Prostate gland (tissue), 2 donors: ENCODE data around the gene VRK1. TPM values are rescaled to one million over a fixed set of nuclear protein-coding genes. Genes with fewer than 3 reads are reported as not detected.

Experiments
- DNase-seq: peaks from one replicate; pipeline ENCODE4 v3.0.0-alpha.2; 2019; ENCODE audit warnings: low spot score
- H3K27ac ChIP-seq, 2 donors: fragments of 200-600 bp; sonication (generic); 2 replicates each; pipeline ENCODE4 v1.5.1; 2017 to 2019
- H3K27me3 ChIP-seq: fragments of 200-600 bp; sonication (generic); replicated peaks from 2 replicates; pipeline ENCODE4 v1.5.1; 2019; ENCODE audit not compliant: insufficient read depth
- H3K36me3 ChIP-seq, 2 donors: fragments of 200-600 bp; sonication (generic); 1 replicate in 1 of 2; 2 replicates in 1 of 2; pipeline versions ENCODE4 v1.5.1 to v1.8.1; 2017 to 2019
- H3K4me1 ChIP-seq: fragments of 200-600 bp; sonication (generic); replicated peaks from 2 replicates; pipeline ENCODE4 v1.5.1; 2019
- H3K4me3 ChIP-seq, 2 donors: fragments of 200-600 bp; sonication (generic); 2 replicates each; pipeline ENCODE4 v1.5.1; 2017 to 2019
- H3K9me3 ChIP-seq: fragments of 200-600 bp; sonication (generic); 2 replicates; pipeline ENCODE4 v1.5.1; 2017
- POLR2A ChIP-seq: fragments of 450-650 bp; IDR thresholded peaks from one replicate; pipeline ENCODE4 v1.6.1; 2016; ENCODE audit warnings: antibody characterized with exemption, mild to moderate bottlenecking
- POLR2AphosphoS5 ChIP-seq: sonication (generic); formaldehyde crosslinking; IDR thresholded peaks from one replicate; pipeline ENCODE4 v1.6.1; 2017; ENCODE audit warnings: antibody characterized with exemption
- WGBS: methylation state at CpG from one replicate; pipeline ENCODE4 v1.1.5; 2018; 5-methylcytosine and 5-hydroxymethylcytosine counted together
- intact Hi-C: fragments of 100-400 bp; cut with DNase I; formaldehyde crosslinking; loops from one replicate; pipeline ENCODE4 v1.14.2; 2022
- total RNA-seq, 2 donors: library from RNA; depleted of rRNA; stranded (reverse); fragments of >200 nt; gene quantifications; one replicate each; pipeline ENCODE4 v1.1.0, GENCODE V29; 2016
- TF ChIP-seq, protein P1 (sequence below), 4 experiments: fragments of 200-600 bp in 2 of 4; fragments of 450-650 bp in 2 of 4; sonication (generic) in 2 of 4; IDR thresholded peaks; 1 replicate in 3 of 4; 2 replicates in 1 of 4; pipeline ENCODE4 v1.5.1; 2016 to 2019; ENCODE audit warnings: antibody characterized with exemption in 4 of 4, mild to moderate bottlenecking in 2 of 4, moderate library complexity in 2 of 4

VRK1 gene
- total RNA-seq, 2 donors from 2014 or later, result 11.4 to 20.3 TPM

- Histone ChIP-seq H3K27ac (no peak overlapping the region), H3K4me1 (no peaks in the 10 kb centered on the region), H3K9me3 (no peaks in the 10 kb centered on the region), H3K4me3 (no peak overlapping the region), H3K27me3 (no peaks in the 10 kb centered on the region), H3K36me3 (no peaks in the 10 kb centered on the region)
- intact Hi-C loops, result no loop called here
- no peak for DNase-seq
- 87% methylated on average over 5 of the region's 5 CpGs for WGBS
- TF ChIP-seq POLR2A, result no peak
- no peak for TF ChIP-seq POLR2AphosphoS5
- TF ChIP-seq, protein P1, sequence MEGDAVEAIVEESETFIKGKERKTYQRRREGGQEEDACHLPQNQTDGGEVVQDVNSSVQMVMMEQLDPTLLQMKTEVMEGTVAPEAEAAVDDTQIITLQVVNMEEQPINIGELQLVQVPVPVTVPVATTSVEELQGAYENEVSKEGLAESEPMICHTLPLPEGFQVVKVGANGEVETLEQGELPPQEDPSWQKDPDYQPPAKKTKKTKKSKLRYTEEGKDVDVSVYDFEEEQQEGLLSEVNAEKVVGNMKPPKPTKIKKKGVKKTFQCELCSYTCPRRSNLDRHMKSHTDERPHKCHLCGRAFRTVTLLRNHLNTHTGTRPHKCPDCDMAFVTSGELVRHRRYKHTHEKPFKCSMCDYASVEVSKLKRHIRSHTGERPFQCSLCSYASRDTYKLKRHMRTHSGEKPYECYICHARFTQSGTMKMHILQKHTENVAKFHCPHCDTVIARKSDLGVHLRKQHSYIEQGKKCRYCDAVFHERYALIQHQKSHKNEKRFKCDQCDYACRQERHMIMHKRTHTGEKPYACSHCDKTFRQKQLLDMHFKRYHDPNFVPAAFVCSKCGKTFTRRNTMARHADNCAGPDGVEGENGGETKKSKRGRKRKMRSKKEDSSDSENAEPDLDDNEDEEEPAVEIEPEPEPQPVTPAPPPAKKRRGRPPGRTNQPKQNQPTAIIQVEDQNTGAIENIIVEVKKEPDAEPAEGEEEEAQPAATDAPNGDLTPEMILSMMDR (IDR thresholded peaks at IDR 0.05), result no peak
These were observed 4.7 kb downstream of the VRK1 start for GRCh38 chr14:96801931-96802330.

- intact Hi-C loops, result no loop called here
- Histone ChIP-seq H3K4me3 (no peak overlapping the region), H3K4me1 (no peaks in the 10 kb centered on the region), H3K27me3 (no peaks in the 10 kb centered on the region), H3K36me3 (no peaks in the 10 kb centered on the region), H3K9me3 (no peaks in the 10 kb centered on the region), H3K27ac (no peak overlapping the region)
- no peak for DNase-seq
- WGBS, result 98% methylated on average over 5 of the region's 5 CpGs
- TF ChIP-seq, protein P1 (IDR thresholded peaks at IDR 0.05), result no peak
- no peak for TF ChIP-seq POLR2AphosphoS5
- TF ChIP-seq POLR2A, result no peak
These were observed 5.8 kb downstream of the VRK1 start for GRCh38 chr14:96802963-96803362.

GRCh38 chr14:96803958-96804357 is 6.8 kb downstream of the VRK1 start:
- Histone ChIP-seq H3K4me1 (no peaks in the 10 kb centered on the region), H3K27me3 (no peaks in the 10 kb centered on the region), H3K4me3 (no peak overlapping the region), H3K9me3 (no peaks in the 10 kb centered on the region), H3K36me3 (no peaks in the 10 kb centered on the region), H3K27ac (no peak overlapping the region)
- WGBS, result 90% methylated on average over 2 of the region's 2 CpGs
- TF ChIP-seq, protein P1 (IDR thresholded peaks at IDR 0.05), result no peak
- TF ChIP-seq POLR2A (no peak), POLR2AphosphoS5 (no peak)
- intact Hi-C loops, result no loop called here
- no peak for DNase-seq

- TF ChIP-seq, protein P1 (IDR thresholded peaks at IDR 0.05), result no peak
- TF ChIP-seq POLR2A, result no peak
- no peak for TF ChIP-seq POLR2AphosphoS5
- Histone ChIP-seq H3K36me3 (no peaks in the 10 kb centered on the region), H3K4me3 (no peak overlapping the region), H3K27ac (no peak overlapping the region), H3K9me3 (no peaks in the 10 kb centered on the region), H3K4me1 (no peaks in the 10 kb centered on the region), H3K27me3 (no peaks in the 10 kb centered on the region)
- WGBS, result 80% methylated on average over 5 of the region's 5 CpGs
- DNase-seq, result no peak
- intact Hi-C loops, result no loop called here
These were observed 7.7 kb downstream of the VRK1 start for GRCh38 chr14:96804895-96805294.

GRCh38 chr14:96805956-96806355 is 8.8 kb downstream of the VRK1 start:
- 29% methylated on average over 4 of the region's 4 CpGs for WGBS
- H3K4me1 ChIP-seq, result no peaks in the 10 kb centered on the region
- H3K27ac ChIP-seq, result no peak overlapping the region
- DNase-seq, result no peak
- intact Hi-C loops, result no loop called here
- TF ChIP-seq POLR2A, result no peak
- TF ChIP-seq, protein P1 (IDR thresholded peaks at IDR 0.05), result no peak
- no peak for TF ChIP-seq POLR2AphosphoS5
- no peaks in the 10 kb centered on the region for H3K27me3 ChIP-seq
- H3K36me3 ChIP-seq, result no peaks in the 10 kb centered on the region
- no peak overlapping the region for H3K4me3 ChIP-seq
- H3K9me3 ChIP-seq, result no peaks in the 10 kb centered on the region
